SHP77 treated with DMSO at 0.1 percent for 48 hours (cell line): Measurements from ENCODE around the gene SIRT7.
A peak's percentile ranks its signal among the peaks of the same experiment; 100 is the strongest.

ENCODE experiments used
- DNase-seq: peaks from one replicate; lab custom pipeline; 2025; lab: John Stamatoyannopoulos, UW

SIRT7 gene

DNA sequence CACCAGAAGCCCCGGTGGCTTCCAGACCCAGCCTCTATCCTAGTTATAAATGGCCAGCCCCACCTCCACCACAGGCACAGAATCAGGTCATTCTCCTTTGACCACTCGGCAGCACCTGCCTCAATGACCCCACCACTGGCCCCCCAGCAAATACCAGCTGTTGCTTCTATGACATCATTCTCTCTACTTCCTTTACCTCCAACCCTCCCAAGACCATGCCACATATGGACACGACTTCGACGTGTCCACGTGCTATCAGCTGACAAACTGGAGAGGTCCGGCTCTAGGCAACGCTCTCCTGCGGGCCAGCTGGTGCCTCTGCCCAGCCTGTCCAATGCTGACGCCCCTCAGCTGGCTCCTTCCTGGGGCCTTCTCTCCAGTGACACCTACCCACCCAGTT, 32.5 kb downstream of the SIRT7 start:
- no peak for DNase-seq

DNA sequence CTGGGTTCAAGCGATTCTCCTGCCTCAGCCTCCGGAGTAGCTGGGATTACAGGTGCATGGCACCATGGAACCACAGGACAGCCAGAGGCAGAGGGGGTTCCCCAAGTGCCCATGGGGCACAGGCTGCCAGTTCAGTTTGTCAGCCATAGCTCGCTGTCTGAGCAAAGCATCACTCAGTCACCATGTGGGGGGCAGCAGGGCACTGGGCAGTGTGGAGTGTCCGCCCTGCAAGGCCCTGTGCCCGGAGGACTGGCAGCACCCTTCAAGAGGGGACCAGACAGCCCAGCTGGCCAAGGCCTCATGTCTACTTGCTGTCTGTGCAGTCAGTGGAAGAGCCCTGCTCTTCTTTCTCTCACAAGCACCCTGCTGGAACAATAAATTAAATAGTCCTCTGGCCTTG, 33.0 kb downstream of the SIRT7 start:
- DNase-seq: no peak

GRCh38 chr17:81884520-81884919, 33.5 kb downstream of the SIRT7 start:
- DNase-seq: no peak

DNA sequence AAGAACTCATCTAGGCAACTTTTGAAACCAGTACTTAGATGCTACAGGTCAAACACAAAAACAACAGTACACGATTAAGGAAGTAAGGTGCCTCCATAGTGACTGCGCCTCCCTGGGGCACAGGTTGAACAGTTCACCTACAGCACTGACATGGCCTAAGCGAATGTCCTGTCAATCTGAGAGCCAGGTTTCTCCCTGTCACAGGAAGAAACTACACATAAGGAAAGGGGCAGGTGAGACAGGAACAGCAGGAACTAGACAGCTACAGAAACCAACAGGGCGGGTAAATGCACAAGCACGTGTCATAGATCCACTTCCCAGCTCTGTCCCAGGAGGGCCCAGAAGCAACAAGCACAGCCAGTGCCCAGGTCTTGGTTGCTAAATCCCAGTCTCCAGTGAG, 38.9 kb downstream of the SIRT7 start:
- no peak for DNase-seq

DNA sequence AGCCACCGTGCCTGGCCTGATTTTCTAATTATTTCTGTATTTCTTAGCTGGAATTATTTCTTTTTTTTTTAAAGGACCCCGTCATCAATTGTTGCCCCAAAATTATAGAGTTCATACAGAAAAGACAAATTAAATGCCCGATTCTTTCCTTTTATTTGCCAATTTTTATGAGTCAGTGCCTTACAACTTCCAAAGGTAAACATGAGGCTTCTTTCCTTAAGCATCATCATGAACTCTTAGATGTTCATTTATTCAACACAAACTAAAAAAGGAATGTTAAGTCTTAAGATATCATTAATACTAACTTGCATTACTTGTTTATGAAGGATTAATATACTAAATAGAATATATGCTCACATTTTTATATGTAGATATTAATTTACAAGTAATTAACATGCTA, 39.7 kb downstream of the SIRT7 start:
- DNase-seq: no peak

DNA sequence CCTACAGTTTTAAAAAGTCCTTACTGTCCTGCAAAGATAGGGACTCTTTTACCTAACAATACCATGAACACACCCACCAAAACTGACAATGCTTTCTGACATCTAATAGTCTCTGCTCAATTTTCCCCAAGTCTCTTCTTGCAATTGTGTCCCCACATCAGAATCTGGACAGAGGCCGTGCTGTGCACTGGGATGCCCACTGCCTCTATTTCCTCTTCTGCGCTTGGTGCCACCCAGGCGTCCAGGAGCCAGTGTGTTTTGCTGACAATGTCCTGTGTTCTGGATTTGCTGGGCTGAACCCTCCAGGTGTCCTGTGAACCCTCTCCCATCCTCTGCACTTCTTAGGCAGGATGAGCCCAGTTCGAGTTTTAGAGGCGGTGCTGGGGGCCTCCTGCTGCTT, 40.4 kb downstream of the SIRT7 start:
- no peak for DNase-seq

- peak; percentile 59 for DNase-seq
Observed at GRCh38 chr17:81871387-81872230, 46.4 kb downstream of the SIRT7 start.

GRCh38 chr17:81870981-81871386, 47.0 kb downstream of the SIRT7 start, which contains the start of gene ARHGDIA:
ARHGDIA (minus strand) TSS chr17:81871337; CDS start chr17:81869930, 1,407 bp downstream.
- DNase-seq: no peak

GRCh38 chr17:81870131-81870980, 47.6 kb downstream of the SIRT7 start:
- no peak for DNase-seq

GRCh38 chr17:81869221-81870130, 48.5 kb downstream of the SIRT7 start:
- DNase-seq: no peak

DNA sequence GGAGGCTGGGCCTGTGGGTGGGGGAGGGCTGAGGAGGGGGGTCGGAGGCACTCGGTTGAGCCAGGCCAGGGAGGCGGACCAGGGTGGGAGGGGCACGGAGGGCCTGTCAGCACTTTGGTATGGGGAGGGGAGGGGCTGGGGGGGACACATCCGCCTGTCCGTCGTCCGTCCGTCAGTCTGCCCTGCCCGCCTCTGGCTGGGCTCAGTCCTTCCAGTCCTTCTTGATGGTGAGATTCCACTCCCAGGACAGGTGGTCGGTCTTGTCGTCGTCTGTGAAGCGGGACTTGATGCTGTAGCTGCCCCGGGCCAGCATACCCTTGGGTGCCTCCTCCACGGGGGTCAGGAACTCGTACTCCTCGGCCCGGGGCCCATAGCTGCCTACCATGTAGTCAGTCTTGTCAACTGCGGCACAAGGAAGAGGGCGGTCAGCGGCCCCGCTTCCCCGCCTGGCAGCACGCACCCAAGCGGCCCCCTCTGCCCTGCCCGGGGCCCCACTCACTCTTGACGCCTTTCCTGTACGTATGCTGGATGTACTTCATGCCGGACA, 49.2 kb downstream of the SIRT7 start:
- peak; percentile 25 for DNase-seq

- no peak for DNase-seq
Observed at GRCh38 chr17:81867991-81868673, 49.8 kb downstream of the SIRT7 start.

DNA sequence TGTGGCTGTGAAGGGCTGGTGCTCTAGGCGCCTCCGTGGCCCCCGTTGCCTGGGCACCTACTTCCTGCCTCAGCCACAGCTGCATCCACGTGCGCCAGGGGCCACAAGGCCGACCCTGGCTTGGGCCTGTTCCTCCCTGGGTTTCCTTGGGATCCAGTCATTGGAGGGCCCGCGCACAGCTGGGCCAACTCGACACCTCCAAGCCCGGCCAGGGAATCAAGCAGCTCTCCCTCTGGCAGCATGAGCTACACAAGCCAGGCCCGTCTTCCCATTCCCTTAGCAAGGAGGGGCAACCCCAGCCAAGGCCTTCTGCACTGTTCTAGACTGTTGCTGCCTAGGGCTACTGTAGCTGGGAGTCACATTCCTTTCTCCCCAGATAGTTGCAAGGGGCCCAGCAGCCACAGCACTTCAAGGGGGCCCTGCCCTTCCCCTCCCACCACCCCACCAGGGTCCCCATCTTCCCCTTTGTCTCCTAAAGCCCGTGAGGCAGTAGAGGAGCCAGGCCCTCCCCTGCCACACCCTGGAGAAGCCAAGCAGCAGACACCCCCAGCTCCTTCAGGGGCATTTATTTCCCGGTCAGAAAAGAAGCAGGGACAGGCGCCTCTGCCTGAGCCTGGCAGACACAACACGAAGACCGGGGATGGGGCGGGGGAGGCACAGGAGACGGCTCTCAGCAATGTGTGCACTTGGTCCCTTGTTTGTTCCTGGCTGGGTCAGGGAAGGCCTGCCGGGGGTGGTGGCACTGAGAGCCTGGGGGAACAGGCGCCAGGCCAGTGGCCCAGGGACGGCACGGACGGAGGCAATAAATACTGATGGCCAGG, 50.6 kb downstream of the SIRT7 start:
- DNase-seq: no peak

DNA sequence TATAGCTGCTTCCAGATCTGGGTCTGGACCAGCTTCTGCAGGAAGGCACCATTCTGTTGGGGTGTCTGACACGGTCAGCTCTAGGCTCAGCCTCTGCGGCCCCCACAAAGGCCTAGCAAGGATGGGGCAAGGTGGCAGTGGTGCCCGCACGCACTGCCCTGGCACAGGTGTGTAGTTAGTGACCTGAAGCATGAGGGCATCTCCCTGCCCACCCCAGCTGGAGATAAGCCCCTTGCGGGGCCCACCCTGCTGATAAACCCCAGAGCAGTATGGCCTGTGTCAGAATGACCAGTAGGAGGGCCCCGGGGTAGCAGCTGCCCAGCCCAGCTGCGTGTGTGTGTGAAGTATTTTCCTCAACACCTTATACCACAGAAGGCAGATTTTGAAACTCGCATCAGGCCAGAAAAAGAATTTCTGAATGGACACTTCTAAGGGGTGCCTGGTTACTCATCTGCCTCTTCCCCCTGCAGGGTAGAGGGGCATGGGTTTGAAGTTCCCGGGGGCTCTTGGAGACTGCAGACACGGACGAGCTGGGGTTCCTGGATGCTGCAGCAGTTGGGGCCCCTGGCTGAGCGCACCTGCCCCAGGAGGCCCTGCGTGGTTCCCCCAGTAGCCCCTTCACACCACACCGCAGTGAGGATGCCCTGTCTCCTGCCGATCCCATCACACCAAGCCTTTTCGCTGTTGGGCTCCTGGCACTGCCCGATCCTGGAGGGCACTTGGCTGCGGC, 51.4 kb downstream of the SIRT7 start:
- no peak for DNase-seq

DNA sequence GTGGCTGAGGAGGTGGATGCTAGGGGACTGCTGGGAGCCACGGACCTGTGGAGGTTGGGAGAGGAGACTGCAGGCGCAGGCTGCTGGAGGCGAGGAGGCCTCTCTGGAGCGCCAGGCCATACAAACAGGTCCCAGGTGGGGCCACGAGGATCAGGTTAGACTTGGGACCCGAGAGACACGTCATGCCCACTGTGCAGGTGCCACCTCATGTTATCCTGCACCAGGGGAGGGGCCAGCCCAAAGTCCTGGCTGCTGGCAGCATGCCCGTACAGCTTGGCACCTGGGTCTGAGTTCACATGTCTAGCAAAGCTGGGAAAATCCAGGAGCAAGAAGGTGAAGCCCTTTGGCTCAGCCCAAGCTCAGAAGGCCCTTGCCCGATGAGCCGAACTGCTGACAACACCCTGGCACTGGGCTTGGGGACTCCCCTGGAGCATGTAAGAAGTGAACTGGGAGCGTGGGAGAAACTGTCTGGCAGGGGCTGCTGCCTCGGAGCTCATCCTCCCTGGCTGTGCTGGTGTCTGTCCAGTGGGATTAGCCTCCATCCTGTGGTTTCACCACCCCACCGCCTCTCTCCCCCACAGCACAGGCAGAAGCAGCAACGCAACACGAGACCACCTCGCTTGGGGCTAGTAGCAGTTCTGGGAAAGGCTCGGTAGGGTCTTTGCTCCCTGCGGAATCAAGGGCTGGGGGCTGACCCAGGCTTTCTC, 52.1 kb downstream of the SIRT7 start:
- peak; percentile 47 for DNase-seq

DNA sequence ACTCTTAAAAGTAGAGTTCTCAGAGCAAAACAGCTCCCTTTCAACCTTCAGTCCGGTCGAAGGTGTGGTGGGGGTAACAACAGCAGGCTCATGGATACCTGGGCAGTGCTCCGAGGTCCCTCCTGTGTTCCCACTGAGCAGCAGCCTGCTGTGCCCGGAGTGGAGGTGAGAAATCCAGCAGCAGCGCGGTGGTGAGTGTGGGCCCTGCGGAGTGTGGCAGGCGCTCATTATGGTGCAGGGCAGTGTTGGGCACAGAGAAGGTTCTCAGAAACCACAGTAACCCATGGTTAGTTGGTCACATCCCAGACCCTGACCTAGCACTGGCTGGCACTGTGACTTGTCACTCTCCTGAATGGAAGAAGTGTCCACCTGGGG, 52.6 kb downstream of the SIRT7 start:
- DNase-seq: no peak

- DNase-seq: no peak
Observed at GRCh38 chr17:81863833-81864768, 53.9 kb downstream of the SIRT7 start.
